Right lobe of liver (tissue), 6 donors: ENCODE measurements around the gene ADGRB3. TPM values are rescaled to one million over a fixed set of nuclear protein-coding genes. Genes with fewer than 3 reads are reported as not detected.

Experiments
- ATAC-seq, 4 donors: fragments of 200-7000 bp; cut with Tn5 transposase; one replicate each; pipeline ENCODE4 v1.9.1; 2020; ENCODE audit warnings: mild to moderate bottlenecking in 4 of 4, moderate library complexity in 4 of 4
- DNase-seq, 3 donors: peaks; one replicate each; pipeline ENCODE4 v3.0.0-alpha.2; 2020
- H3K27ac ChIP-seq, 3 donors: fragments of 200-600 bp; one replicate each; pipeline ENCODE4 v1.8.0; 2022
- H3K27me3 ChIP-seq, 2 donors: fragments of 200-600 bp; one replicate each; pipeline ENCODE4 v1.8.0; 2022
- H3K36me3 ChIP-seq, 4 donors: fragments of 200-600 bp; sonication (generic) in 1 of 4; one replicate each; pipeline versions ENCODE4 v1.5.1 to v1.8.0; 2017 to 2022; ENCODE audit warnings: control low read depth in 1 of 4
- H3K4me1 ChIP-seq, 4 donors: fragments of 200-600 bp; sonication (generic) in 1 of 4; one replicate each; pipeline versions ENCODE4 v1.5.1 to v1.8.0; 2017 to 2022; ENCODE audit warnings: control low read depth in 1 of 4
- H3K4me3 ChIP-seq, 3 donors: fragments of 200-600 bp; one replicate each; pipeline ENCODE4 v1.8.0; 2022
- H3K9me3 ChIP-seq, 4 donors: fragments of 200-600 bp; sonication (generic) in 1 of 4; one replicate each; pipeline versions ENCODE4 v1.5.1 to v1.8.0; 2017 to 2022; ENCODE audit warnings: control low read depth in 1 of 4
- CTCF ChIP-seq, 4 donors: fragments of 200-600 bp in 3 of 4; fragments of 450-650 bp in 1 of 4; IDR thresholded peaks; one replicate each; pipeline versions ENCODE4 v1.5.1 to v1.8.0; 2016 to 2022; ENCODE audit warnings: antibody characterized with exemption in 4 of 4, mild to moderate bottlenecking in 2 of 4
- POLR2A ChIP-seq: fragments of 450-650 bp; IDR thresholded peaks from one replicate; pipeline ENCODE4 v1.6.1; 2017; ENCODE audit warnings: antibody characterized with exemption, mild to moderate bottlenecking
- WGBS: methylation state at CpG from one replicate; pipeline ENCODE4 v1.1.6; 2018; ENCODE audit warnings: low coverage, low lambda C conversion rate; ENCODE audit not compliant: insufficient coverage; ENCODE audit errors: missing lambda C conversion rate; 5-methylcytosine and 5-hydroxymethylcytosine counted together
- intact Hi-C, 2 donors: fragments of 100-400 bp; cut with DNase I; formaldehyde crosslinking; loops; one replicate each; pipeline versions ENCODE4 v1.11.2 to v1.14.1; 2022
- total RNA-seq, 6 experiments: library from RNA; depleted of rRNA in 2 of 6; stranded (reverse); fragments of >200 nt in 2 of 6; fragmentation: NEBNext Ultra II Directional in 3 of 6; extraction: Animal tissue kit (Norgen Biotek cat#: 25700) in 3 of 6; gene quantifications; one replicate each; pipeline versions ENCODE4 v1.1.0 to v1.2.4, GENCODE V29; 2016 to 2023
- donor health status: DM: no; HTN: yes; CAD: no.
- donor health status: DM: no; HTN: no; CAD: no.
- donor health status: DM: no; HTN: no; CAD: no.
- donor health status: DM: no; HTN: yes; CAD: no.
- donor health status: DM: no; HTN: yes; CAD: no.

The ADGRB3 gene
- total RNA-seq, 6 experiments from 2014 or later = 0.18 to 0.42 (median 0.24) TPM

- DNase-seq (no peak), ATAC-seq (peak in 1 of 4 donors; percentile 46)
- no peaks in the 10 kb centered on the region for H3K9me3 ChIP-seq
- 45% methylated on average over 6 of the region's 6 CpGs for WGBS
- intact Hi-C loops = no loop called here
- TF ChIP-seq CTCF (IDR thresholded peaks at IDR 0.05) (no peak), POLR2A (no peak)
- H3K27ac ChIP-seq = no peak overlapping the region
- no peaks in the 10 kb centered on the region for H3K4me1 ChIP-seq
- no peaks in the 10 kb centered on the region for H3K27me3 ChIP-seq
- no peaks in the 10 kb centered on the region for H3K36me3 ChIP-seq
- no peak overlapping the region for H3K4me3 ChIP-seq
Observed at GRCh38 chr6:68652117-68652536, 17.0 kb downstream of the ADGRB3 start.

GRCh38 chr6:68653074-68653705 is 18.1 kb downstream of the ADGRB3 start:
- no peaks in the 10 kb centered on the region for H3K4me1 ChIP-seq
- no peaks in the 10 kb centered on the region for H3K36me3 ChIP-seq
- intact Hi-C loops = no loop called here
- WGBS = 28% methylated on average over 3 of the region's 3 CpGs
- H3K27ac ChIP-seq = no peak overlapping the region
- H3K4me3 ChIP-seq = no peak overlapping the region
- no peaks in the 10 kb centered on the region for H3K27me3 ChIP-seq
- TF ChIP-seq CTCF (IDR thresholded peaks at IDR 0.05) (no peak), POLR2A (no peak)
- no peaks in the 10 kb centered on the region for H3K9me3 ChIP-seq
- DNase-seq (no peak), ATAC-seq (no peak)

- ATAC-seq (no peak), DNase-seq (no peak)
- H3K4me3 ChIP-seq = no peak overlapping the region
- intact Hi-C loops = no loop called here
- WGBS = 28% methylated on average over 2 of the region's 2 CpGs
- no peak for TF ChIP-seq POLR2A
- TF ChIP-seq CTCF (IDR thresholded peaks at IDR 0.05) = no peak
- no peaks in the 10 kb centered on the region for H3K36me3 ChIP-seq
- no peaks in the 10 kb centered on the region for H3K27me3 ChIP-seq
- H3K4me1 ChIP-seq = no peaks in the 10 kb centered on the region
- H3K27ac ChIP-seq = no peak overlapping the region
- H3K9me3 ChIP-seq = no peaks in the 10 kb centered on the region
Observed at GRCh38 chr6:68653706-68654089, 18.6 kb downstream of the ADGRB3 start.

- Histone ChIP-seq H3K27ac (no peak overlapping the region), H3K27me3 (no peaks in the 10 kb centered on the region), H3K4me3 (no peak overlapping the region), H3K4me1 (no peaks in the 10 kb centered on the region), H3K9me3 (no peaks in the 10 kb centered on the region), H3K36me3 (no peaks in the 10 kb centered on the region)
- no peak for DNase-seq
- WGBS = 40% methylated on average over 2 of the region's 2 CpGs
- ATAC-seq = no peak
- intact Hi-C loops = no loop called here
- TF ChIP-seq CTCF (IDR thresholded peaks at IDR 0.05) (no peak), POLR2A (no peak)
Observed at GRCh38 chr6:68654134-68654533, 19.1 kb downstream of the ADGRB3 start.

- Histone ChIP-seq H3K27me3 (no peaks in the 10 kb centered on the region), H3K27ac (no peak overlapping the region), H3K4me1 (no peaks in the 10 kb centered on the region), H3K9me3 (no peaks in the 10 kb centered on the region), H3K4me3 (no peak overlapping the region), H3K36me3 (no peaks in the 10 kb centered on the region)
- intact Hi-C loops = no loop called here
- ATAC-seq = no peak
- 30% methylated on average over 1 of the region's 1 CpG for WGBS
- no peak for DNase-seq
- TF ChIP-seq POLR2A (no peak), CTCF (IDR thresholded peaks at IDR 0.05) (no peak)
Observed at GRCh38 chr6:68655028-68655427, 19.9 kb downstream of the ADGRB3 start.
